Measurements from ENCODE around the gene MEAK7.

Gene MEAK7

GRCh38 chr16:84455031-84455430, 49.4 kb downstream of the MEAK7 start:
- in situ Hi-C loops (cut with MboI; ENCODE audit: low sequenced_read_pairs): no loop called here
